OCI-LY1 (cell line): Measurements from ENCODE around the gene MCRS1.

Source experiments
- H2AFZ ChIP-seq: fragments of 200-600 bp; sonication (generic), shearing (Covaris generic); 2 replicates; pipeline ENCODE4 v1.6.0; 2014; ENCODE audit warnings: antibody characterized with exemption, mild to moderate bottlenecking, low read length
- H3F3A ChIP-seq: fragments of 200-600 bp; sonication (generic), shearing (Covaris generic); 2 replicates; pipeline ENCODE4 v1.6.0; 2014; ENCODE audit warnings: mild to moderate bottlenecking, antibody characterized with exemption, low read length, moderate library complexity; ENCODE audit not compliant: insufficient read depth
- H3K27ac ChIP-seq: fragments of 200-600 bp; sonication (generic); 2 replicates; pipeline ENCODE4 v1.5.1; 2014; ENCODE audit warnings: low read length, mixed run types, mild to moderate bottlenecking, low read depth; ENCODE audit not compliant: poor library complexity, severe bottlenecking
- H3K27me3 ChIP-seq: fragments of 200-600 bp; sonication (generic); 2 replicates; pipeline ENCODE4 v1.6.0; 2014; ENCODE audit warnings: antibody characterized with exemption, mild to moderate bottlenecking, low read length, moderate library complexity; ENCODE audit not compliant: insufficient read depth
- H3K36me3 ChIP-seq: fragments of 200-600 bp; sonication (generic); 2 replicates; pipeline ENCODE4 v1.6.1; 2014; ENCODE audit warnings: mild to moderate bottlenecking, antibody characterized with exemption, low read length, moderate library complexity, mixed read lengths; ENCODE audit not compliant: insufficient read depth
- H3K4me1 ChIP-seq: fragments of 200-600 bp; sonication (generic); 2 replicates; pipeline ENCODE4 v1.5.1; 2014; ENCODE audit warnings: mild to moderate bottlenecking, low read length, moderate library complexity; ENCODE audit not compliant: insufficient read depth, severe bottlenecking
- H3K4me2 ChIP-seq: fragments of 200-600 bp; sonication (generic), shearing (Covaris generic); 2 replicates; pipeline ENCODE4 v1.6.1; 2014; ENCODE audit warnings: low read length
- H3K4me3 ChIP-seq: fragments of 200-600 bp; sonication (generic); 2 replicates; pipeline ENCODE4 v1.5.1; 2014; ENCODE audit warnings: low read length, low read depth, mild to moderate bottlenecking, mixed read lengths; ENCODE audit not compliant: poor library complexity, severe bottlenecking
- H3K79me2 ChIP-seq: fragments of 200-600 bp; shearing (Covaris generic); 2 replicates; pipeline ENCODE4 v1.6.1; 2016; ENCODE audit warnings: mixed run types, low read length, mixed read lengths; ENCODE audit not compliant: insufficient read depth
- H3K9ac ChIP-seq: fragments of 200-600 bp; sonication (generic), shearing (Covaris generic); 2 replicates; pipeline ENCODE4 v1.6.1; 2014; ENCODE audit warnings: mild to moderate bottlenecking, low read length, mixed read lengths
- H3K9me2 ChIP-seq: fragments of 200-600 bp; sonication (generic), shearing (Covaris generic); 2 replicates; pipeline ENCODE4 v1.6.1; 2014; ENCODE audit warnings: low read depth, mild to moderate bottlenecking, low read length, mixed read lengths
- H3K9me3 ChIP-seq: fragments of 200-600 bp; shearing (Covaris generic); 2 replicates; pipeline ENCODE4 v1.6.1; 2014; ENCODE audit warnings: low read length, mixed read lengths
- H4K20me1 ChIP-seq: fragments of 200-600 bp; sonication (generic), shearing (Covaris generic); 2 replicates; pipeline ENCODE4 v1.6.0; 2016; ENCODE audit warnings: mild to moderate bottlenecking, low read length; ENCODE audit not compliant: insufficient read depth
- CTCF ChIP-seq: fragments of 200-600 bp; sonication (generic), shearing (Covaris generic); IDR thresholded peaks from 2 replicates; pipeline ENCODE4 v1.5.1; 2017; ENCODE audit warnings: mild to moderate bottlenecking, antibody characterized with exemption, low read length, moderate library complexity, mixed read lengths
- EZH2 ChIP-seq: fragments of 200-600 bp; sonication (generic), shearing (Covaris generic); IDR thresholded peaks from 2 replicates; pipeline ENCODE4 v1.8.0; 2017; ENCODE audit warnings: borderline replicate concordance, mixed run types, mild to moderate bottlenecking, antibody characterized with exemption, low read length, moderate library complexity, mixed read lengths

The MCRS1 gene

GRCh38 chr12:49559011-49559675, 8.8 kb downstream of the MCRS1 start:
- Histone ChIP-seq H3K36me3 (peaks cover 80% of the 10 kb centered on the region), H4K20me1 (no peaks in the 10 kb centered on the region), H3K27me3 (no peaks in the 10 kb centered on the region), H3K9me3 (no peaks in the 10 kb centered on the region), H3K4me3 (no peak overlapping the region), H3K79me2 (no peaks in the 10 kb centered on the region), H3K4me2 (no peak overlapping the region), H3F3A (no peaks in the 10 kb centered on the region), H2AFZ (no peak overlapping the region), H3K9me2 (no peaks in the 10 kb centered on the region), H3K9ac (no peak overlapping the region), H3K27ac (no peak overlapping the region), H3K4me1 (no peaks in the 10 kb centered on the region)
- TF ChIP-seq EZH2: no peak
- TF ChIP-seq CTCF: no peak

GRCh38 chr12:49558526-49558925, 9.4 kb downstream of the MCRS1 start:
- Histone ChIP-seq H3K79me2 (no peaks in the 10 kb centered on the region), H2AFZ (no peak overlapping the region), H3K9me3 (no peaks in the 10 kb centered on the region), H3K9ac (no peak overlapping the region), H3K4me2 (no peak overlapping the region), H3K9me2 (no peaks in the 10 kb centered on the region), H3K4me3 (no peak overlapping the region), H3K4me1 (no peaks in the 10 kb centered on the region), H3K27ac (no peak overlapping the region), H3K36me3 (peaks cover 74% of the 10 kb centered on the region), H3F3A (no peaks in the 10 kb centered on the region), H3K27me3 (no peaks in the 10 kb centered on the region), H4K20me1 (no peaks in the 10 kb centered on the region)
- no peak for TF ChIP-seq CTCF
- TF ChIP-seq EZH2: no peak

GRCh38 chr12:49557917-49558215, 10.1 kb downstream of the MCRS1 start:
- Histone ChIP-seq H3K9me3 (no peaks in the 10 kb centered on the region), H3K27me3 (no peaks in the 10 kb centered on the region), H3K27ac (no peak overlapping the region), H2AFZ (no peak overlapping the region), H3K4me2 (no peak overlapping the region), H3K9ac (no peak overlapping the region), H3K9me2 (no peaks in the 10 kb centered on the region), H4K20me1 (no peaks in the 10 kb centered on the region), H3K4me3 (no peak overlapping the region), H3K4me1 (no peaks in the 10 kb centered on the region), H3F3A (no peaks in the 10 kb centered on the region), H3K36me3 (peaks cover 67% of the 10 kb centered on the region), H3K79me2 (no peaks in the 10 kb centered on the region)
- TF ChIP-seq CTCF (peak; percentile 45; the same call in 1 of the 2 replicates), EZH2 (no peak)
